ENCODE results near the gene CDK5RAP1. TPM values are rescaled to one million over a fixed set of nuclear protein-coding genes. Genes with fewer than 3 reads are reported as not detected.

The CDK5RAP1 gene
- total and polyA plus RNA-seq, 11 donors = 17.6 to 34.9 (median 21.2) TPM

GRCh38 chr20:33407796-33408195, 6.5 kb upstream of the CDK5RAP1 start:
- intact Hi-C loops (cut with DNase I) = no loop called here
- DNase-seq = no peak
- no peak for ATAC-seq
- peaks cover 0 to 3% (median 0%) of the 10 kb centered on the region in 12 donors for H3K9me3 ChIP-seq
- no peaks in the 10 kb centered on the region for H3K27me3 ChIP-seq
- peaks cover 0 to 71% (median 58%) of the 10 kb centered on the region in 9 donors for H3K36me3 ChIP-seq
- peak overlapping the region in 1 of 12 donors; percentile 1 for H3K27ac ChIP-seq
- H3K4me3 ChIP-seq = no peak overlapping the region
- TF ChIP-seq CTCF (IDR thresholded peaks at IDR 0.05) = no peak
- TF ChIP-seq POLR2A (IDR thresholded peaks at IDR 0.05) = no peak
- 46 to 55% (median 51%) methylated on average over 4 of the region's 4 CpGs for WGBS, 4 donors
- no peaks in the 10 kb centered on the region for H3K4me1 ChIP-seq

DNA sequence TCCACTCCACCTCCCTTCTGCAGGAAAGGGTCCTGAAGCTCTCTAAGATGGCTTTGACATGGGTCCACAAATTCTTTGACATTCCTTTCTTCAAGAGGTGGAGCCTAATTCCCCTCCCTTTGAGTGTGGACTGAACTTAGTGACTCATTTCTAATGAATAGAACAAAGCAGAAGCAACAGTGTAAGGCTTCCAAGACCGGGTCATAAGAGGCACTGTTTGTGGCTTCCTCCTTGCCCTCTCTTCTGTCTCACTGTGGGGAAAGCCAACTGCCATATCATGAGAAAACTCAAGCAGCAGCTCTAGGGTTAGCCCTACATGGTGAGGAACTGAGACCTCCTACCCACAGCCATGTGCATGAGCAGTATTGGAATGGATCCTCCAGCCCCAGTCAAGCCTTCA, 5.9 kb upstream of the CDK5RAP1 start:
- WGBS, 4 donors = 67 to 93% (median 83%) methylated on average over 1 of the region's 1 CpG
- no peak for DNase-seq
- Histone ChIP-seq H3K4me3 (no peak overlapping the region), H3K27ac (no peak overlapping the region), H3K9me3 (peaks cover 0 to 3% (median 0%) of the 10 kb centered on the region in 12 donors), H3K4me1 (peaks cover 0 to 4% (median under 1%) of the 10 kb centered on the region in 12 donors), H3K27me3 (no peaks in the 10 kb centered on the region), H3K36me3 (peaks cover 0 to 66% (median 52%) of the 10 kb centered on the region in 9 donors)
- no peak for ATAC-seq
- no peak for TF ChIP-seq CTCF (IDR thresholded peaks at IDR 0.05)
- no peak for TF ChIP-seq POLR2A (IDR thresholded peaks at IDR 0.05)
- intact Hi-C loops (cut with DNase I) = no loop called here

DNA sequence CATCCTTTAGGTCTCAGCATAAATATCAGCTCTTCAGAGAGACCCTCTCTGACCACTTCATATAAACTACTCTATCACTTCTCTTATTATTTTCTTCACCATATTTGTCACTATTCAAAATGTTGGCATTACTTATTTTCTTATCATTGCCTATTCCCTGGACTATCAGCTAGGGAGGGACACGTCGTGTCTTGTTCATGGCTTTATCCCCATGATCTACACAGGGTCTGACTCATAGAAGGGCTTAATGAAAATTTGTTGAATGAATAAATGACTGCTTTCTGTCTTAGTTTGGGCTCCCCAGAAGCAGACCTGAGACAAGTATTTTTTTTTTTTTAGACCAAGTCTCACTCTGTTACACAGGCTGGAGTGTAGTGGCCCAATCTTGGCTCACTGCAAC, 3.0 kb upstream of the CDK5RAP1 start:
- no peaks in the 10 kb centered on the region for H3K27me3 ChIP-seq
- H3K9me3 ChIP-seq = peaks cover 0 to 3% (median 0%) of the 10 kb centered on the region in 12 donors
- WGBS, 4 donors = 80 to 86% (median 83%) methylated on average over 2 of the region's 2 CpGs
- no peak for TF ChIP-seq POLR2A (IDR thresholded peaks at IDR 0.05)
- no peak for TF ChIP-seq CTCF (IDR thresholded peaks at IDR 0.05)
- H3K4me1 ChIP-seq = peaks cover 0 to 27% (median 15%) of the 10 kb centered on the region in 12 donors
- H3K27ac ChIP-seq = no peak overlapping the region
- intact Hi-C loops (cut with DNase I) = loop anchor here in 3 of 10 donors (5.0 kb wide), 3 partner anchors 38 to 263 kb away; partner anchors contain the start of genes SNTA1 (in 2 of the 3), ACTL10 (in 1 of the 3) and C20orf144 (in 1 of the 3)
- DNase-seq (no peak), ATAC-seq (no peak)
- H3K4me3 ChIP-seq = no peak overlapping the region
- peaks cover 0 to 41% (median 25%) of the 10 kb centered on the region in 9 donors for H3K36me3 ChIP-seq

- intact Hi-C loops (cut with DNase I) = loop anchor here in 3 of 10 donors (5.0 kb wide), 3 partner anchors 40 to 265 kb away; partner anchors contain the start of genes SNTA1 (in 2 of the 3), ACTL10 (in 1 of the 3) and C20orf144 (in 1 of the 3)
- Histone ChIP-seq H3K4me3 (peak overlapping the region in 11 of 12 donors; percentile 70 to 100 (median 94)), H3K27me3 (no peaks in the 10 kb centered on the region), H3K9me3 (no peaks in the 10 kb centered on the region), H3K27ac (peak overlapping the region in 8 of 12 donors; percentile 58 to 86 (median 76)), H3K36me3 (peaks cover 0 to 22% (median 6%) of the 10 kb centered on the region in 9 donors), H3K4me1 (peaks cover 0 to 30% (median 16%) of the 10 kb centered on the region in 12 donors)
- 51 to 55% (median 52%) methylated on average over 8 of the region's 8 CpGs for WGBS, 4 donors
- ATAC-seq (peak in 3 of 4 donors; percentile 3 to 30 (median 28)), DNase-seq (no peak)
- TF ChIP-seq POLR2A (IDR thresholded peaks at IDR 0.05) (no peak), CTCF (IDR thresholded peaks at IDR 0.05) (no peak)
Measured at GRCh38 chr20:33401921-33402369, 626 bp upstream of the CDK5RAP1 start.

Data from heart left ventricle (tissue), 16 donors.